ENCODE measurements around the gene RAB36. TPM values are rescaled to one million over a fixed set of nuclear protein-coding genes. Genes with fewer than 3 reads are reported as not detected.

The RAB36 gene
- total RNA-seq, 1 donor from 2014 or later, result 2.0 TPM

DNA sequence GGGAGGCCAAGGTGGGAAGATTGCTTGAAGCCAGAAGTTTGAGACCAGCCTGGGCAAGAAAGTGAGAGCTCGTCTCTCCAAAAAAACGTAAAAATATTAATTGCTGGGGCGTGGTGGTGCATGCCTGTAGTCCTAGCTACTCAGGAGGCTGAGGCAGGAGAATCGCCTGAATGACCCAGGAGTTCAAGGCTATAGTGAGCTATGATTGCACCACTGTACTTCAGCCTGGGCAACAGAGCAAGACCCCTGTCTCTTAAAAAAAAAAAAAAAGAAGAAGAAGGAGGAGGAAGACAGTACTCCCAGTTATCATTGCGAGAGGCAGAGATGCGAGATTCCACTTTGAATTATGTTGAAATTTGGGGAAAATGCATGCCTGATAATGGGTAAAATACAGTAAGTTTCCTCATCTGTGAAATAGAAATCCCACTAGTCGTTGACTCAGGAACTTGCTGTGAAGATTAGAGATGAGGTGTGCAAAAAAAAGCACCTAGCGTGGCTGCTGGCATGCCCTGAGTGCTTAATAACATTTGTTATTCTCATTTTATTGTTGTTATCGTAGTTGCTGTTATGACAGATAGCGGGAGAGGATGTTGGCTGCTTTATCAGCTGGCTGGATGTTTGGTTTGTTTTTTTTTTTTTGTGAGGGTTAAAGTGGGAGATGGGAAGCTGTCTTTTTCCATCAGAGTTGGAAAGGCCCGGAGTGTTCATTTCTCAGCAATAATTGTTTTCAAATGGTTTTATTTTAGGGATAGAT is 68.5 kb downstream of the RAB36 start:
- TF ChIP-seq, protein P1, sequence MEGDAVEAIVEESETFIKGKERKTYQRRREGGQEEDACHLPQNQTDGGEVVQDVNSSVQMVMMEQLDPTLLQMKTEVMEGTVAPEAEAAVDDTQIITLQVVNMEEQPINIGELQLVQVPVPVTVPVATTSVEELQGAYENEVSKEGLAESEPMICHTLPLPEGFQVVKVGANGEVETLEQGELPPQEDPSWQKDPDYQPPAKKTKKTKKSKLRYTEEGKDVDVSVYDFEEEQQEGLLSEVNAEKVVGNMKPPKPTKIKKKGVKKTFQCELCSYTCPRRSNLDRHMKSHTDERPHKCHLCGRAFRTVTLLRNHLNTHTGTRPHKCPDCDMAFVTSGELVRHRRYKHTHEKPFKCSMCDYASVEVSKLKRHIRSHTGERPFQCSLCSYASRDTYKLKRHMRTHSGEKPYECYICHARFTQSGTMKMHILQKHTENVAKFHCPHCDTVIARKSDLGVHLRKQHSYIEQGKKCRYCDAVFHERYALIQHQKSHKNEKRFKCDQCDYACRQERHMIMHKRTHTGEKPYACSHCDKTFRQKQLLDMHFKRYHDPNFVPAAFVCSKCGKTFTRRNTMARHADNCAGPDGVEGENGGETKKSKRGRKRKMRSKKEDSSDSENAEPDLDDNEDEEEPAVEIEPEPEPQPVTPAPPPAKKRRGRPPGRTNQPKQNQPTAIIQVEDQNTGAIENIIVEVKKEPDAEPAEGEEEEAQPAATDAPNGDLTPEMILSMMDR (IDR thresholded peaks at IDR 0.05; ENCODE audit: partially characterized antibody, unreplicated experiment), result no peak
- Mint-ChIP-seq H3K9me3 (ENCODE audit: unreplicated experiment) (peaks cover 10% of the 10 kb centered on the region), H3K36me3 (ENCODE audit: unreplicated experiment) (peaks cover 5% of the 10 kb centered on the region), H3K27ac (ENCODE audit: unreplicated experiment) (no peak overlapping the region), H3K27me3 (ENCODE audit: unreplicated experiment) (peaks cover 9% of the 10 kb centered on the region), H3K4me1 (ENCODE audit: low read depth, unreplicated experiment) (peaks cover 68% of the 10 kb centered on the region), H3K4me3 (ENCODE audit: unreplicated experiment) (peak overlapping the region; percentile 8)
- no peak for DNase-seq

Other genes starting within 250 kb of the RAB36 start
- gene GNAZ, start 75.0 kb upstream of the RAB36 start, total RNA-seq (ENCODE audit: unreplicated experiment), result 82.5 TPM
- gene RSPH14, start 3.5 kb upstream of the RAB36 start, total RNA-seq (ENCODE audit: unreplicated experiment), result 1.7 TPM
- gene BCR, start 35.0 kb downstream of the RAB36 start, total RNA-seq (ENCODE audit: unreplicated experiment), result 268 TPM

Data from glutamatergic neuron (in vitro differentiated cells).